GM23338 (cell line): ENCODE measurements around the gene GNAI3. TPM values are rescaled to one million over a fixed set of nuclear protein-coding genes. Genes with fewer than 3 reads are reported as not detected.

Source experiments
- ATAC-seq: fragments of 200-7000 bp; cut with Tn5 transposase; 3 replicates; pipeline ENCODE4 v1.9.1; 2020
- DNase-seq: peaks from one replicate; pipeline ENCODE4 v3.0.0-alpha.2; 2015; ENCODE audit warnings: low spot score
- H2AFZ ChIP-seq: fragments of 200-600 bp; sonication (generic); 2 replicates; pipeline ENCODE4 v1.8.0; 2016; ENCODE audit warnings: antibody characterized with exemption, mild to moderate bottlenecking, moderate library complexity
- H3F3A ChIP-seq: fragments of 200-600 bp; sonication (generic); replicated peaks from 2 replicates; pipeline ENCODE4 v1.8.0; 2017; ENCODE audit warnings: antibody characterized with exemption, mixed run types, low read depth
- H3K27ac ChIP-seq: fragments of 200-600 bp; sonication (generic); 2 replicates; pipeline ENCODE4 v1.6.1; 2016; ENCODE audit warnings: low read depth
- H3K27me3 ChIP-seq: fragments of 200-600 bp; sonication (generic); 2 replicates; pipeline ENCODE4 v1.8.0; 2016; ENCODE audit warnings: mild to moderate bottlenecking, mixed run types, moderate library complexity; ENCODE audit not compliant: insufficient read depth
- H3K36me3 ChIP-seq: fragments of 200-600 bp; sonication (generic); 2 replicates; pipeline ENCODE4 v1.8.0; 2016; ENCODE audit warnings: mild to moderate bottlenecking; ENCODE audit not compliant: insufficient read depth
- H3K4me1 ChIP-seq: fragments of 200-600 bp; sonication (generic); 2 replicates; pipeline ENCODE4 v1.8.0; 2016; ENCODE audit warnings: mild to moderate bottlenecking, moderate library complexity; ENCODE audit not compliant: insufficient read depth
- H3K4me2 ChIP-seq: fragments of 200-600 bp; sonication (generic); 2 replicates; pipeline ENCODE4 v1.7.1; 2017; ENCODE audit warnings: mixed run types
- H3K4me3 ChIP-seq: fragments of 200-600 bp; sonication (generic); 2 replicates; pipeline ENCODE4 v1.6.1; 2016; ENCODE audit warnings: mixed run types
- H3K79me2 ChIP-seq: fragments of 200-600 bp; sonication (generic); replicated peaks from 2 replicates; pipeline ENCODE4 v1.8.0; 2017; ENCODE audit warnings: mild to moderate bottlenecking; ENCODE audit not compliant: insufficient read depth
- H3K9me2 ChIP-seq: fragments of 200-600 bp; sonication (generic); 2 replicates; pipeline ENCODE4 v1.8.0; 2017; ENCODE audit not compliant: insufficient read depth
- H4K20me1 ChIP-seq: fragments of 200-600 bp; sonication (generic); replicated peaks from 2 replicates; pipeline ENCODE4 v1.8.0; 2017; ENCODE audit warnings: mild to moderate bottlenecking; ENCODE audit not compliant: insufficient read depth
- H3K27ac Mint-ChIP-seq: 2 replicates; pipeline ENCODE4 v1.8.0; 2020; ENCODE audit warnings: inconsistent platforms, mild to moderate bottlenecking, moderate library complexity, mixed read lengths
- H3K27me3 Mint-ChIP-seq: 3 replicates; pipeline ENCODE4 v1.8.0; 2022; ENCODE audit warnings: low read depth, mild to moderate bottlenecking, moderate library complexity, mixed read lengths, inconsistent platforms; ENCODE audit not compliant: insufficient read depth, poor library complexity
- H3K36me3 Mint-ChIP-seq: 3 replicates; pipeline ENCODE4 v1.8.0; 2021; ENCODE audit warnings: low read depth, mild to moderate bottlenecking, inconsistent platforms, moderate library complexity, mixed read lengths
- H3K4me1 Mint-ChIP-seq: 3 replicates; pipeline ENCODE4 v1.8.0; 2020; ENCODE audit warnings: mild to moderate bottlenecking, inconsistent platforms, mixed read lengths
- H3K4me3 Mint-ChIP-seq: 3 replicates; pipeline ENCODE4 v1.8.0; 2021; ENCODE audit warnings: moderate library complexity, mild to moderate bottlenecking, inconsistent platforms, mixed read lengths
- H3K9me3 Mint-ChIP-seq: 3 replicates; pipeline ENCODE4 v1.8.0; 2020; ENCODE audit warnings: moderate library complexity, mild to moderate bottlenecking, inconsistent platforms, mixed read lengths
- CTCF ChIP-seq, 2 experiments: fragments of 200-600 bp in 1 of 2; sonication (generic) in 1 of 2; conservative IDR thresholded peaks; 2 replicates each; pipeline versions ENCODE4 v1.5.1 to v1.6.1; 2016 to 2017; ENCODE audit warnings: antibody characterized with exemption in 2 of 2, low read depth in 2 of 2, mild to moderate bottlenecking in 2 of 2, moderate library complexity in 1 of 2
- ETS1 ChIP-seq: IDR thresholded peaks from 2 replicates; pipeline ENCODE4 v1.6.1; 2016; ENCODE audit warnings: antibody characterized with exemption
- NANOG ChIP-seq: IDR thresholded peaks from 2 replicates; pipeline ENCODE4 v1.6.1; 2016; ENCODE audit warnings: antibody characterized with exemption, borderline replicate concordance
- POLR2AphosphoS5 ChIP-seq: IDR thresholded peaks from 2 replicates; pipeline ENCODE4 v1.6.1; 2016; ENCODE audit warnings: antibody characterized with exemption, low read depth
- REST ChIP-seq: IDR thresholded peaks from one replicate; pipeline ENCODE4 v1.6.1; 2018; ENCODE audit warnings: antibody characterized with exemption; ENCODE audit not compliant: unreplicated experiment
- STAT1 ChIP-seq: IDR thresholded peaks from one replicate; pipeline ENCODE4 v1.6.1; 2016; ENCODE audit warnings: antibody characterized with exemption; ENCODE audit not compliant: unreplicated experiment
- polyA plus RNA-seq: library from polyadenylated mRNA; unstranded; fragments of >200 nt; fragmentation: Nextera tagmentation; extraction: Ambion mirVana; gene quantifications from 2 replicates; pipeline ENCODE4 v1.2.1, GENCODE V29; 2016
- total RNA-seq: library from RNA; depleted of rRNA; stranded (reverse); fragments of >200 nt; shearing (Covaris generic); gene quantifications from 2 replicates; pipeline ENCODE4 v1.2.3, GENCODE V29; 2014

GNAI3 gene
- total and polyA plus RNA-seq, 2 experiments from 2014 or later: 4.5 to 10.2 TPM

- Histone ChIP-seq H3F3A (no peaks in the 10 kb centered on the region), H3K4me3 (no peak overlapping the region), H3K4me2 (no peak overlapping the region), H3K79me2 (no peaks in the 10 kb centered on the region), H4K20me1 (no peaks in the 10 kb centered on the region), H3K4me1 (peaks cover 22% of the 10 kb centered on the region), H3K9me2 (peaks cover 7% of the 10 kb centered on the region; the same call in 1 of the 2 replicates), H3K27me3 (no peaks in the 10 kb centered on the region), H2AFZ (no peak overlapping the region), H3K27ac (no peak overlapping the region), H3K36me3 (no peaks in the 10 kb centered on the region)
- TF ChIP-seq NANOG (no peak), STAT1 (no peak), REST (no peak), POLR2AphosphoS5 (no peak), ETS1 (no peak), CTCF (conservative IDR thresholded peaks at IDR 0.05; ENCODE audit: low read depth in 2 of 2) (no peak)
- H3K9me3 Mint-ChIP-seq: no peaks in the 10 kb centered on the region
- H3K4me1 Mint-ChIP-seq: peaks cover 30% of the 10 kb centered on the region
- ATAC-seq: no peak
- H3K36me3 Mint-ChIP-seq: no peaks in the 10 kb centered on the region; the same call in 2 of the 3 replicates
- H3K4me3 Mint-ChIP-seq: no peak overlapping the region
- no peak for DNase-seq
- H3K27ac Mint-ChIP-seq: no peak overlapping the region
- peaks cover 8% of the 10 kb centered on the region for H3K27me3 Mint-ChIP-seq
Measured at GRCh38 chr1:109613361-109614147, 65.1 kb downstream of the GNAI3 start.

- Mint-ChIP-seq H3K4me3 (no peak overlapping the region), H3K4me1 (peaks cover 30% of the 10 kb centered on the region), H3K27ac (no peak overlapping the region), H3K9me3 (no peaks in the 10 kb centered on the region), H3K27me3 (peaks cover 8% of the 10 kb centered on the region), H3K36me3 (no peaks in the 10 kb centered on the region; the same call in 2 of the 3 replicates)
- no peak overlapping the region for H2AFZ ChIP-seq
- no peak overlapping the region for H3K27ac ChIP-seq
- peaks cover 18% of the 10 kb centered on the region for H3K4me1 ChIP-seq
- ATAC-seq (no peak), DNase-seq (no peak)
- no peaks in the 10 kb centered on the region for H3K36me3 ChIP-seq
- peaks cover 3% of the 10 kb centered on the region; the same call in 1 of the 2 replicates for H3K9me2 ChIP-seq
- peaks cover 8% of the 10 kb centered on the region for H3K79me2 ChIP-seq
- no peaks in the 10 kb centered on the region for H3K27me3 ChIP-seq
- H4K20me1 ChIP-seq: no peaks in the 10 kb centered on the region
- no peak overlapping the region for H3K4me3 ChIP-seq
- no peaks in the 10 kb centered on the region for H3F3A ChIP-seq
- H3K4me2 ChIP-seq: no peak overlapping the region
- TF ChIP-seq CTCF (conservative IDR thresholded peaks at IDR 0.05; ENCODE audit: low read depth in 2 of 2): no peak
Measured at GRCh38 chr1:109615879-109616278, 67.5 kb downstream of the GNAI3 start.
